NOMO-1 treated with DMSO at 0.1 percent for 48 hours (cell line): Measurements from ENCODE around the gene ADH1B.
"Not testable (repeated sequence)": the region's sequence is repeated elsewhere in the genome, so short reads cannot be mapped to it uniquely, and the experiment has no call there.

ENCODE experiments used
- DNase-seq: peaks from one replicate; lab custom pipeline; 2025; ENCODE audit not compliant: unreplicated experiment; lab: John Stamatoyannopoulos, UW

Gene ADH1B

GRCh38 chr4:99324979-99325378, 3.8 kb upstream of the ADH1B start:
- no peak for DNase-seq

- no peak for DNase-seq
Observed at GRCh38 chr4:99324361-99324760, 3.2 kb upstream of the ADH1B start.

GRCh38 chr4:99323756-99324155, 2.6 kb upstream of the ADH1B start:
- DNase-seq: no peak

- DNase-seq: not testable (repeated sequence)
Observed at GRCh38 chr4:99317811-99318210, 3.4 kb downstream of the ADH1B start.

- no peak for DNase-seq
Observed at GRCh38 chr4:99317354-99317753, 3.8 kb downstream of the ADH1B start.

GRCh38 chr4:99315839-99316238, 5.4 kb downstream of the ADH1B start:
- no peak for DNase-seq

- no peak for DNase-seq
Observed at GRCh38 chr4:99314211-99314610, 7.0 kb downstream of the ADH1B start.

- no peak for DNase-seq
Observed at GRCh38 chr4:99310389-99310788, 10.8 kb downstream of the ADH1B start.

- no peak for DNase-seq
Observed at GRCh38 chr4:99305638-99306400, 15.4 kb downstream of the ADH1B start.

- DNase-seq: no peak
Observed at GRCh38 chr4:99301376-99302164, 19.6 kb downstream of the ADH1B start.

GRCh38 chr4:99300934-99301333, 20.3 kb downstream of the ADH1B start:
- DNase-seq: no peak

GRCh38 chr4:99293357-99293756, 27.8 kb downstream of the ADH1B start:
- DNase-seq: no peak

- DNase-seq: no peak
Observed at GRCh38 chr4:99290848-99291786, 30.1 kb downstream of the ADH1B start, which contains the start of gene ADH1A. Gene ADH1A, minus strand, starts transcription at chr4:99290985. Its CDS starts 71 bp downstream, at chr4:99290914.

- DNase-seq: no peak
Observed at GRCh38 chr4:99285387-99285786, 35.8 kb downstream of the ADH1B start.

GRCh38 chr4:99282731-99283130, 38.5 kb downstream of the ADH1B start:
- no peak for DNase-seq

- DNase-seq: no peak
Observed at GRCh38 chr4:99281261-99281660, 39.9 kb downstream of the ADH1B start.

GRCh38 chr4:99276417-99276816, 44.8 kb downstream of the ADH1B start:
- DNase-seq: no peak

- DNase-seq: no peak
Observed at GRCh38 chr4:99275885-99276284, 45.3 kb downstream of the ADH1B start.

GRCh38 chr4:99275050-99275449, 46.2 kb downstream of the ADH1B start:
- DNase-seq: no peak

- DNase-seq: no peak
Observed at GRCh38 chr4:99273704-99274103, 47.5 kb downstream of the ADH1B start.

- DNase-seq: no peak
Observed at GRCh38 chr4:99264927-99265326, 56.3 kb downstream of the ADH1B start.
